HEK293 (cell line): ENCODE data around the gene GMEB1.

ENCODE experiments used
- BCL11B ChIP-seq: fragments of 450-650 bp; formaldehyde crosslinking; IDR thresholded peaks from 2 replicates; pipeline ENCODE4 v1.5.1; 2016; ENCODE audit warnings: low read depth, missing biosample characterization, missing genetic modification characterization
- HOXC10 ChIP-seq: sonication (generic); formaldehyde crosslinking; IDR thresholded peaks from 2 replicates; pipeline ENCODE4 v1.8.1; 2023; ENCODE audit warnings: mild to moderate bottlenecking, missing genetic modification reagents
- KLF8 ChIP-seq: fragments of 450-650 bp; formaldehyde crosslinking; IDR thresholded peaks from 2 replicates; pipeline ENCODE4 v1.5.1; 2016; ENCODE audit warnings: missing biosample characterization, missing genetic modification characterization
- ZBTB20 ChIP-seq: fragments of 450-650 bp; formaldehyde crosslinking; IDR thresholded peaks from 2 replicates; pipeline ENCODE4 v1.5.1; 2016; ENCODE audit warnings: missing biosample characterization, missing genetic modification characterization
- ZBTB8A ChIP-seq: fragments of 450-650 bp; formaldehyde crosslinking; IDR thresholded peaks from 2 replicates; pipeline ENCODE4 v1.5.1; 2016; ENCODE audit warnings: missing biosample characterization, missing genetic modification characterization
- ZFP37 ChIP-seq: fragments of 450-650 bp; formaldehyde crosslinking; IDR thresholded peaks from 2 replicates; pipeline ENCODE4 v1.5.1; 2016; ENCODE audit warnings: missing biosample characterization, missing genetic modification characterization
- ZNF155 ChIP-seq: fragments of 450-650 bp; formaldehyde crosslinking; IDR thresholded peaks from 2 replicates; pipeline ENCODE4 v1.5.1; 2016; ENCODE audit warnings: missing biosample characterization, missing genetic modification characterization
- ZNF174 ChIP-seq: fragments of 450-650 bp; formaldehyde crosslinking; IDR thresholded peaks from 2 replicates; pipeline ENCODE4 v1.5.0; 2017; ENCODE audit warnings: missing biosample characterization, mild to moderate bottlenecking, missing genetic modification characterization
- ZNF175 ChIP-seq: fragments of 450-650 bp; formaldehyde crosslinking; IDR thresholded peaks from 2 replicates; pipeline ENCODE4 v1.5.1; 2016; ENCODE audit warnings: missing biosample characterization, missing genetic modification characterization
- ZNF19 ChIP-seq: fragments of 450-650 bp; formaldehyde crosslinking; IDR thresholded peaks from 2 replicates; pipeline ENCODE4; 2016; ENCODE audit warnings: missing biosample characterization, missing genetic modification characterization, low read depth
- ZNF350 ChIP-seq: fragments of 450-650 bp; formaldehyde crosslinking; IDR thresholded peaks from 2 replicates; pipeline ENCODE4 v1.5.0; 2017; ENCODE audit warnings: missing biosample characterization, mild to moderate bottlenecking, missing genetic modification characterization
- ZNF391 ChIP-seq: fragments of 450-650 bp; formaldehyde crosslinking; IDR thresholded peaks from 2 replicates; pipeline ENCODE4 v1.5.1; 2016; ENCODE audit warnings: low read depth, missing biosample characterization, missing genetic modification characterization, borderline replicate concordance
- ZNF571 ChIP-seq: fragments of 450-650 bp; formaldehyde crosslinking; IDR thresholded peaks from 2 replicates; pipeline ENCODE4 v1.5.0; 2017; ENCODE audit warnings: missing biosample characterization, missing genetic modification characterization
- ZNF626 ChIP-seq: fragments of 450-650 bp; sonication (Bioruptor Pico); formaldehyde crosslinking; IDR thresholded peaks from 2 replicates; pipeline ENCODE4 v1.5.1; 2018; ENCODE audit warnings: missing biosample characterization, missing genetic modification characterization, inconsistent platforms
- ZNF701 ChIP-seq: fragments of 450-650 bp; formaldehyde crosslinking; IDR thresholded peaks from 2 replicates; pipeline ENCODE4 v1.5.1; 2016; ENCODE audit warnings: missing biosample characterization, missing genetic modification characterization
- ZNF747 ChIP-seq: fragments of 450-650 bp; formaldehyde crosslinking; IDR thresholded peaks from 2 replicates; pipeline ENCODE4 v1.5.1; 2016; ENCODE audit warnings: missing biosample characterization, missing genetic modification characterization
- ZNF785 ChIP-seq: fragments of 450-650 bp; formaldehyde crosslinking; IDR thresholded peaks from 2 replicates; pipeline ENCODE4 v1.5.1; 2016; ENCODE audit warnings: missing biosample characterization, missing genetic modification characterization
- ZNF837 ChIP-seq: fragments of 450-650 bp; formaldehyde crosslinking; IDR thresholded peaks from 2 replicates; pipeline ENCODE4 v1.5.1; 2016; ENCODE audit warnings: missing biosample characterization, missing genetic modification characterization
- ZNF843 ChIP-seq: fragments of 450-650 bp; formaldehyde crosslinking; IDR thresholded peaks from 2 replicates; pipeline ENCODE4 v1.5.1; 2016; ENCODE audit warnings: missing biosample characterization, missing genetic modification characterization
- TF ChIP-seq, protein P1 (sequence below): fragments of 450-650 bp; formaldehyde crosslinking; conservative IDR thresholded peaks from 2 replicates; pipeline ENCODE4 v1.5.1; 2016; ENCODE audit warnings: low read depth, missing biosample characterization, missing genetic modification characterization
- TF ChIP-seq, protein P2 (sequence below): fragments of 450-650 bp; formaldehyde crosslinking; IDR thresholded peaks from 2 replicates; pipeline ENCODE4 v1.5.1; 2016; ENCODE audit warnings: missing biosample characterization, missing genetic modification characterization
- TF ChIP-seq, protein P3 (sequence below): fragments of 450-650 bp; formaldehyde crosslinking; IDR thresholded peaks from 2 replicates; pipeline ENCODE4 v1.5.1; 2016; ENCODE audit warnings: missing biosample characterization, missing genetic modification characterization
- TF ChIP-seq, protein P4 (sequence below): fragments of 450-650 bp; formaldehyde crosslinking; IDR thresholded peaks from 2 replicates; pipeline ENCODE4 v1.5.1; 2017; ENCODE audit warnings: missing biosample characterization, missing genetic modification characterization
- TF ChIP-seq, protein P5 (sequence below): fragments of 450-650 bp; formaldehyde crosslinking; IDR thresholded peaks from 2 replicates; pipeline ENCODE4 v1.5.1; 2016; ENCODE audit warnings: missing biosample characterization, missing genetic modification characterization

Gene GMEB1

DNA sequence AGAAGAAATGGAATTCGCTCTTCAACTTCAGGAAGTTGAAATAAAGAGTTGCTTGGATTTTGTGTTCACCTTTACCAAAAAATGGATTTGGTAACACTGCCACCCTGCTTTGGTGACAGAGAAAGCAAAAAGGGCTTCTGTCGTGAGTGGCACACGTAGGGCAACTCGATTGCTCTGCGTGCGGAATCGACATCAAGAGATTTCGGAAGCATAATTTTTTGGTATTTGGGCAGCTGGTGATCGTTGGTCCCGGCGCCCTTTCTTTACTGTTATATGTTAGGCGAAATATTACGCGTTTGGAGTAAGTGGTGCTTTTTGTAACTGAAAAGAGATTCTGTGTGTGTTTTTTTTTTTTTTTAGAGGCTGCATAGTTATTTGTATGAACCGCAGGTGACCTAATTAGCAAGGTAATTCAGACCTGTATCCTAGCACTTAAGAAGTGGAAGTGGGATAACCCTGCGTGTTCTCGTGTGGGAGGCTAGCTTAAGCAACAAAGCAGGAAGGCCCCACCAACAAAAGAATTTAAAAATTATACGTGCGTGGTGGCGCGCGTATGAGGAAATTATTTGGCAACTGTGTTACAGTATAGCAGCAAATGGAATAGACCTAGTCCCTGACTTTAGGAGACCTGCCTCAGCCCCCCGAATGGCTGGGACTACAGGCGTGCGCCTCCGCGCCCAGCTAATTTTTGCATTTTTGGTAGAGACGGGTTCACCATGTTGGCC, 19.9 kb upstream of the GMEB1 start, which contains the start of gene RNU11 (continued):
- TF ChIP-seq, protein P1, sequence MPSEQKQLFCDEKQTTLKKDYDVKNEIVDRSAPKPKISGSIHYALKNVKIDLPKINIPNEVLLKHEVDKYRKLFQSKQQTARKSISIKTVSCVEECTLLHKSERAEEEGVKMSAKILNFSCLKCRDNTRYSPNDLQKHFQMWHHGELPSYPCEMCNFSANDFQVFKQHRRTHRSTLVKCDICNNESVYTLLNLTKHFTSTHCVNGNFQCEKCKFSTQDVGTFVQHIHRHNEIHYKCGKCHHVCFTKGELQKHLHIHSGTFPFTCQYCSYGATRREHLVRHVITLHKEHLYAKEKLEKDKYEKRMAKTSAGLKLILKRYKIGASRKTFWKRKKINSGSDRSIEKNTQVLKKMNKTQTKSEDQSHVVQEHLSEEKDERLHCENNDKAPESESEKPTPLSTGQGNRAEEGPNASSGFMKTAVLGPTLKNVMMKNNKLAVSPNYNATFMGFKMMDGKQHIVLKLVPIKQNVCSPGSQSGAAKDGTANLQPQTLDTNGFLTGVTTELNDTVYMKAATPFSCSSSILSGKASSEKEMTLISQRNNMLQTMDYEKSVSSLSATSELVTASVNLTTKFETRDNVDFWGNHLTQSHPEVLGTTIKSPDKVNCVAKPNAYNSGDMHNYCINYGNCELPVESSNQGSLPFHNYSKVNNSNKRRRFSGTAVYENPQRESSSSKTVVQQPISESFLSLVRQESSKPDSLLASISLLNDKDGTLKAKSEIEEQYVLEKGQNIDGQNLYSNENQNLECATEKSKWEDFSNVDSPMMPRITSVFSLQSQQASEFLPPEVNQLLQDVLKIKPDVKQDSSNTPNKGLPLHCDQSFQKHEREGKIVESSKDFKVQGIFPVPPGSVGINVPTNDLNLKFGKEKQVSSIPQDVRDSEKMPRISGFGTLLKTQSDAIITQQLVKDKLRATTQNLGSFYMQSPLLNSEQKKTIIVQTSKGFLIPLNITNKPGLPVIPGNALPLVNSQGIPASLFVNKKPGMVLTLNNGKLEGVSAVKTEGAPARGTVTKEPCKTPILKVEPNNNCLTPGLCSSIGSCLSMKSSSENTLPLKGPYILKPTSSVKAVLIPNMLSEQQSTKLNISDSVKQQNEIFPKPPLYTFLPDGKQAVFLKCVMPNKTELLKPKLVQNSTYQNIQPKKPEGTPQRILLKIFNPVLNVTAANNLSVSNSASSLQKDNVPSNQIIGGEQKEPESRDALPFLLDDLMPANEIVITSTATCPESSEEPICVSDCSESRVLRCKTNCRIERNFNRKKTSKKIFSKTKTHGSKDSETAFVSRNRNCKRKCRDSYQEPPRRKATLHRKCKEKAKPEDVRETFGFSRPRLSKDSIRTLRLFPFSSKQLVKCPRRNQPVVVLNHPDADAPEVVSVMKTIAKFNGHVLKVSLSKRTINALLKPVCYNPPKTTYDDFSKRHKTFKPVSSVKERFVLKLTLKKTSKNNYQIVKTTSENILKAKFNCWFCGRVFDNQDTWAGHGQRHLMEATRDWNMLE (tag by site-specific recombination) = 0 out of 2 replicates have a peak, but pooled peaks have one; percentile 17
- TF ChIP-seq ZNF843 = peak; percentile 91
- TF ChIP-seq, protein P2, sequence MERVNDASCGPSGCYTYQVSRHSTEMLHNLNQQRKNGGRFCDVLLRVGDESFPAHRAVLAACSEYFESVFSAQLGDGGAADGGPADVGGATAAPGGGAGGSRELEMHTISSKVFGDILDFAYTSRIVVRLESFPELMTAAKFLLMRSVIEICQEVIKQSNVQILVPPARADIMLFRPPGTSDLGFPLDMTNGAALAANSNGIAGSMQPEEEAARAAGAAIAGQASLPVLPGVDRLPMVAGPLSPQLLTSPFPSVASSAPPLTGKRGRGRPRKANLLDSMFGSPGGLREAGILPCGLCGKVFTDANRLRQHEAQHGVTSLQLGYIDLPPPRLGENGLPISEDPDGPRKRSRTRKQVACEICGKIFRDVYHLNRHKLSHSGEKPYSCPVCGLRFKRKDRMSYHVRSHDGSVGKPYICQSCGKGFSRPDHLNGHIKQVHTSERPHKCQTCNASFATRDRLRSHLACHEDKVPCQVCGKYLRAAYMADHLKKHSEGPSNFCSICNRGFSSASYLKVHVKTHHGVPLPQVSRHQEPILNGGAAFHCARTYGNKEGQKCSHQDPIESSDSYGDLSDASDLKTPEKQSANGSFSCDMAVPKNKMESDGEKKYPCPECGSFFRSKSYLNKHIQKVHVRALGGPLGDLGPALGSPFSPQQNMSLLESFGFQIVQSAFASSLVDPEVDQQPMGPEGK = peak; percentile 78
- TF ChIP-seq HOXC10 (CRISPR knock-in tag) = no peak
- peak; percentile 80 for TF ChIP-seq ZNF701
- peak; percentile 95; the same call in 1 of the 2 replicates for TF ChIP-seq ZNF391 (tag by site-specific recombination)
- TF ChIP-seq ZNF175 = no peak
- TF ChIP-seq ZNF19 (tag by site-specific recombination) = peak; percentile 43; the same call in 1 of the 2 replicates
- no peak for TF ChIP-seq ZNF174 (tag by site-specific recombination)
- TF ChIP-seq ZBTB8A (tag by site-specific recombination) = peak; percentile 97
- peak; percentile 94 for TF ChIP-seq KLF8 (tag by site-specific recombination)
- peak; percentile 92 for TF ChIP-seq ZNF785
- TF ChIP-seq, protein P3, sequence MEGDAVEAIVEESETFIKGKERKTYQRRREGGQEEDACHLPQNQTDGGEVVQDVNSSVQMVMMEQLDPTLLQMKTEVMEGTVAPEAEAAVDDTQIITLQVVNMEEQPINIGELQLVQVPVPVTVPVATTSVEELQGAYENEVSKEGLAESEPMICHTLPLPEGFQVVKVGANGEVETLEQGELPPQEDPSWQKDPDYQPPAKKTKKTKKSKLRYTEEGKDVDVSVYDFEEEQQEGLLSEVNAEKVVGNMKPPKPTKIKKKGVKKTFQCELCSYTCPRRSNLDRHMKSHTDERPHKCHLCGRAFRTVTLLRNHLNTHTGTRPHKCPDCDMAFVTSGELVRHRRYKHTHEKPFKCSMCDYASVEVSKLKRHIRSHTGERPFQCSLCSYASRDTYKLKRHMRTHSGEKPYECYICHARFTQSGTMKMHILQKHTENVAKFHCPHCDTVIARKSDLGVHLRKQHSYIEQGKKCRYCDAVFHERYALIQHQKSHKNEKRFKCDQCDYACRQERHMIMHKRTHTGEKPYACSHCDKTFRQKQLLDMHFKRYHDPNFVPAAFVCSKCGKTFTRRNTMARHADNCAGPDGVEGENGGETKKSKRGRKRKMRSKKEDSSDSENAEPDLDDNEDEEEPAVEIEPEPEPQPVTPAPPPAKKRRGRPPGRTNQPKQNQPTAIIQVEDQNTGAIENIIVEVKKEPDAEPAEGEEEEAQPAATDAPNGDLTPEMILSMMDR (tag by site-specific recombination) = peak; percentile 28; the same call in 1 of the 2 replicates
- TF ChIP-seq ZNF837 = peak; percentile 97
- no peak for TF ChIP-seq ZNF626 (tag by site-specific recombination)
- TF ChIP-seq BCL11B (tag by site-specific recombination) = peak; percentile 96
- TF ChIP-seq ZNF155 (tag by site-specific recombination) = no peak
- no peak for TF ChIP-seq ZNF350 (tag by site-specific recombination)
- peak; percentile 95 for TF ChIP-seq ZFP37 (tag by site-specific recombination)
- peak; percentile 85 for TF ChIP-seq ZBTB20 (tag by site-specific recombination)
- TF ChIP-seq, protein P4, sequence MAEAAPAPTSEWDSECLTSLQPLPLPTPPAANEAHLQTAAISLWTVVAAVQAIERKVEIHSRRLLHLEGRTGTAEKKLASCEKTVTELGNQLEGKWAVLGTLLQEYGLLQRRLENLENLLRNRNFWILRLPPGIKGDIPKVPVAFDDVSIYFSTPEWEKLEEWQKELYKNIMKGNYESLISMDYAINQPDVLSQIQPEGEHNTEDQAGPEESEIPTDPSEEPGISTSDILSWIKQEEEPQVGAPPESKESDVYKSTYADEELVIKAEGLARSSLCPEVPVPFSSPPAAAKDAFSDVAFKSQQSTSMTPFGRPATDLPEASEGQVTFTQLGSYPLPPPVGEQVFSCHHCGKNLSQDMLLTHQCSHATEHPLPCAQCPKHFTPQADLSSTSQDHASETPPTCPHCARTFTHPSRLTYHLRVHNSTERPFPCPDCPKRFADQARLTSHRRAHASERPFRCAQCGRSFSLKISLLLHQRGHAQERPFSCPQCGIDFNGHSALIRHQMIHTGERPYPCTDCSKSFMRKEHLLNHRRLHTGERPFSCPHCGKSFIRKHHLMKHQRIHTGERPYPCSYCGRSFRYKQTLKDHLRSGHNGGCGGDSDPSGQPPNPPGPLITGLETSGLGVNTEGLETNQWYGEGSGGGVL (tag by site-specific recombination) = no peak; the same call in 1 of the 2 replicates
- TF ChIP-seq, protein P5, sequence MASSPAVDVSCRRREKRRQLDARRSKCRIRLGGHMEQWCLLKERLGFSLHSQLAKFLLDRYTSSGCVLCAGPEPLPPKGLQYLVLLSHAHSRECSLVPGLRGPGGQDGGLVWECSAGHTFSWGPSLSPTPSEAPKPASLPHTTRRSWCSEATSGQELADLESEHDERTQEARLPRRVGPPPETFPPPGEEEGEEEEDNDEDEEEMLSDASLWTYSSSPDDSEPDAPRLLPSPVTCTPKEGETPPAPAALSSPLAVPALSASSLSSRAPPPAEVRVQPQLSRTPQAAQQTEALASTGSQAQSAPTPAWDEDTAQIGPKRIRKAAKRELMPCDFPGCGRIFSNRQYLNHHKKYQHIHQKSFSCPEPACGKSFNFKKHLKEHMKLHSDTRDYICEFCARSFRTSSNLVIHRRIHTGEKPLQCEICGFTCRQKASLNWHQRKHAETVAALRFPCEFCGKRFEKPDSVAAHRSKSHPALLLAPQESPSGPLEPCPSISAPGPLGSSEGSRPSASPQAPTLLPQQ (tag by site-specific recombination) = peak; percentile 95
- TF ChIP-seq ZNF571 = no peak
- TF ChIP-seq ZNF747 (tag by site-specific recombination) = 0 out of 2 replicates have a peak, but pooled peaks have one; percentile 15
